ENCODE results near the gene CHIT1. TPM values are rescaled to one million over a fixed set of nuclear protein-coding genes. Genes with fewer than 3 reads are reported as not detected.

Gene CHIT1
- total and polyA plus RNA-seq, 9 of the 15 experiments (the other 6 are each of a cell fraction or from before 2014, with no cell fraction given) = not detected

- in situ Hi-C loops (cut with MboI) (no loop called here), intact Hi-C loops (cut with micrococcal nuclease) (no loop called here)
- Histone ChIP-seq H3K9me1 (ENCODE audit: control insufficient read depth, insufficient read depth, low read length) (no peaks in the 10 kb centered on the region), H2AFZ (ENCODE audit: low read depth, low read length) (no peak overlapping the region), H3K27me3 (ENCODE audit: control insufficient read depth in 2 of 2, insufficient read depth in 2 of 2, low read length in 2 of 2) (peaks cover 24 to 80% of the 10 kb centered on the region in 2 experiments), H3K9ac (ENCODE audit: insufficient read depth in 1 of 2, low read depth in 2 of 2, low read length in 2 of 2) (no peak overlapping the region), H3K4me3 (no peak overlapping the region), H3K4me1 (replicated peaks in 1 of 2; ENCODE audit: control insufficient read depth in 2 of 2, insufficient read depth in 2 of 2, low read length in 2 of 2) (no peaks in the 10 kb centered on the region), H3K9me3 (replicated peaks; ENCODE audit: control insufficient read depth, insufficient read depth, low read depth, low read length) (no peaks in the 10 kb centered on the region), H3K36me3 (ENCODE audit: control insufficient read depth, insufficient read depth, low read length) (no peaks in the 10 kb centered on the region), H3K4me2 (ENCODE audit: insufficient read depth, low read length) (no peak overlapping the region), H3K27ac (ENCODE audit: extremely low read depth, low read depth, low read length) (no peak overlapping the region), H4K20me1 (replicated peaks; ENCODE audit: control insufficient read depth, insufficient read depth, low read length) (peaks cover 14% of the 10 kb centered on the region), H3K79me2 (ENCODE audit: control insufficient read depth, insufficient read depth, low read length) (no peaks in the 10 kb centered on the region)
- CTCF ChIA-PET (ENCODE audit: low intra/inter-chr PET ratio) = no interaction called here
- BruUV-seq (replicated peaks) = no TSS peak
- FAIRE-seq (no peak), ATAC-seq (no peak), DNase-seq (ENCODE audit: extremely low read depth in 1 of 4, low spot score in 3 of 4) (no peak)
- TF ChIP-seq ATF6 (CRISPR knock-in tag; IDR thresholded peaks at IDR 0.05) = no peak
- no peak for TF ChIP-seq GMEB1 (CRISPR knock-in tag; IDR thresholded peaks at IDR 0.05)
- no peak for TF ChIP-seq NELFE (IDR thresholded peaks at IDR 0.05; ENCODE audit: insufficient read depth, insufficient read length)
- TF ChIP-seq BCOR (IDR thresholded peaks at IDR 0.05) = 0 out of 2 replicates have a peak, but pooled peaks have one; percentile 11
- no peak for TF ChIP-seq SIN3B (IDR thresholded peaks at IDR 0.05; ENCODE audit: low read depth)
- POLR2A ChIA-PET = interaction anchor here (1.3 to 1.4 kb wide), 2 partner anchors 9 to 14 kb away, joined by 4 to 6 read pairs; no protein-coding TSS in a partner anchor
- WGBS (ENCODE audit: insufficient coverage, low coverage, missing lambda C conversion rate) = 25% methylated on average over 7 of the region's 7 CpGs
These were observed 47.0 kb downstream of the CHIT1 start for GRCh38 chr1:203182387-203182953.
